ENCODE results near the gene GCK. TPM values are rescaled to one million over a fixed set of nuclear protein-coding genes. Genes with fewer than 3 reads are reported as not detected.

GCK gene
- total and polyA plus RNA-seq, 11 donors: 0.54 to 5.7 (median 1.9) TPM

- no peak overlapping the region for H3K4me3 ChIP-seq
- H3K27ac ChIP-seq: peak overlapping the region in 2 of 12 donors; percentile 45 to 50
- WGBS, 4 donors: 74 to 82% (median 76%) methylated on average over 5 of the region's 5 CpGs
- H3K27me3 ChIP-seq: no peaks in the 10 kb centered on the region
- H3K36me3 ChIP-seq: no peaks in the 10 kb centered on the region
- no peak for ATAC-seq
- no peak for DNase-seq
- H3K9me3 ChIP-seq: no peaks in the 10 kb centered on the region
- H3K4me1 ChIP-seq: peaks cover 0 to 35% (median 8%) of the 10 kb centered on the region in 12 donors
- TF ChIP-seq POLR2A (IDR thresholded peaks at IDR 0.05): no peak
- TF ChIP-seq CTCF (IDR thresholded peaks at IDR 0.05): no peak
- intact Hi-C loops (cut with DNase I): loop anchor here in 1 of 10 donors (10.0 kb wide), 1 partner anchor 58 kb away; no protein-coding TSS in a partner anchor
Observed at GRCh38 chr7:44136731-44137130, 52.5 kb downstream of the GCK start.

GRCh38 chr7:44134943-44135628 lies 54.2 kb downstream of the GCK start:
- intact Hi-C loops (cut with DNase I): loop anchor here in 3 of 10 donors (5.0 to 10.0 kb wide), 3 partner anchors 57 to 62 kb away; no protein-coding TSS in a partner anchor
- H3K27ac ChIP-seq: peak overlapping the region in 10 of 12 donors; percentile 5 to 50 (median 41)
- DNase-seq (peak in 1 of 5 donors; percentile 31), ATAC-seq (peak; percentile 13 to 33 (median 24))
- H3K27me3 ChIP-seq: no peaks in the 10 kb centered on the region
- no peak overlapping the region for H3K4me3 ChIP-seq
- no peaks in the 10 kb centered on the region for H3K36me3 ChIP-seq
- H3K9me3 ChIP-seq: no peaks in the 10 kb centered on the region
- H3K4me1 ChIP-seq: peaks cover 0 to 35% (median 9%) of the 10 kb centered on the region in 12 donors
- TF ChIP-seq CTCF (IDR thresholded peaks at IDR 0.05) (no peak), POLR2A (IDR thresholded peaks at IDR 0.05) (no peak)
- 80 to 85% (median 82%) methylated on average over 4 of the region's 4 CpGs for WGBS, 4 donors

DNA sequence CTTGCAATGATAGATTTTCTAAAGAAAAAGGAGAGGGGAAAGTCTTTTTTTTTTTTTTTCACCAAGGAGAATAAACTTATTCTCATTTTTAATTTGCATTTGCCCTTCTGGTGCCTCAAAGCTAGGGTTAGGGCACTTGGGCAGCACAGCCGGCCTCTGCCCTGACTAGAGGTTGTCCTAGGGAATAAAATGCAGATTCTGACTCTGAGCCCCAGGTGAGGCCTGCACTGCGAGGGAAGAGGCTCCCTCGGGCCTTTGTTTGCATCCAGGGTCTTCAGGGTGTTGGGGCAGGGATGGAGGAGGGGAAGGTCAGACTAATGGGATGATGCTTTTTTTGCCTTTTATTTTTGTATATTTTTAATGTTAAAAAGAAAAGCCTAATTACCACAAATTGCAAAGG lies 55.9 kb downstream of the GCK start:
- Histone ChIP-seq H3K4me1 (peaks cover 0 to 39% (median 10%) of the 10 kb centered on the region in 12 donors), H3K4me3 (no peak overlapping the region), H3K27me3 (no peaks in the 10 kb centered on the region), H3K36me3 (no peaks in the 10 kb centered on the region), H3K27ac (peak overlapping the region in 8 of 12 donors; percentile 47 to 89 (median 74)), H3K9me3 (no peaks in the 10 kb centered on the region)
- intact Hi-C loops (cut with DNase I): loop anchor here in 3 of 10 donors (5.0 to 10.0 kb wide), 3 partner anchors 59 to 64 kb away; no protein-coding TSS in a partner anchor
- peak in 1 of 5 donors; percentile 6 for DNase-seq
- no peak for TF ChIP-seq POLR2A (IDR thresholded peaks at IDR 0.05)
- 31 to 56% (median 49%) methylated on average over 3 of the region's 3 CpGs for WGBS, 4 donors
- no peak for ATAC-seq

GRCh38 chr7:44132039-44132438 lies 57.2 kb downstream of the GCK start:
- Histone ChIP-seq H3K4me1 (peaks cover 0 to 39% (median 10%) of the 10 kb centered on the region in 12 donors), H3K27ac (peak overlapping the region; percentile 46 to 89 (median 74)), H3K27me3 (no peaks in the 10 kb centered on the region), H3K9me3 (peaks cover 0 to 5% (median 0%) of the 10 kb centered on the region in 12 donors), H3K36me3 (no peaks in the 10 kb centered on the region), H3K4me3 (no peak overlapping the region)
- intact Hi-C loops (cut with DNase I): loop anchor here in 3 of 10 donors (5.0 to 10.0 kb wide), 3 partner anchors 60 to 65 kb away; no protein-coding TSS in a partner anchor
- DNase-seq (peak in 4 of 5 donors; percentile 53 to 75 (median 61)), ATAC-seq (peak; percentile 57 to 86 (median 74))
- TF ChIP-seq POLR2A (IDR thresholded peaks at IDR 0.05) (no peak), CTCF (IDR thresholded peaks at IDR 0.05) (no peak)
- 29 to 46% (median 43%) methylated on average over 2 of the region's 2 CpGs for WGBS, 4 donors

Data from heart left ventricle (tissue), 16 donors.